HG03565 (cell line): ENCODE results near the gene PLAC8L1.
"Not testable (repeated sequence)": the region's sequence is repeated elsewhere in the genome, so short reads cannot be mapped to it uniquely, and the experiment has no call there.

ENCODE experiments used
- ATAC-seq: cut with Tn5 transposase; IDR thresholded peaks from one replicate; pipeline ENCODE4 v1.9.1; 2021; ENCODE audit warnings: mild to moderate bottlenecking, moderate library complexity; ENCODE audit not compliant: unreplicated experiment

The PLAC8L1 gene, protein sequence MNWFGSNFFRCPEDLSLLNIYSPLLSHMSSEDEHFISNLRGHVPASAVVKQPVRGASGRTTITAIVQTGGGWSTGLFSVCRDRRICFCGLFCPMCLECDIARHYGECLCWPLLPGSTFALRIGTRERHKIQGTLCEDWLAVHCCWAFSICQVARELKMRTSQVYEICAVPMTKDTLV

GRCh38 chr5:146105477-146105876, at the start of gene PLAC8L1:
PLAC8L1 (minus strand) TSS chr5:146105577; CDS start chr5:146104311, 1,266 bp downstream.
- no peak for ATAC-seq

- ATAC-seq, result no peak
Measured at GRCh38 chr5:146151970-146152369, 46.6 kb upstream of the PLAC8L1 start.

GRCh38 chr5:146137967-146138403, 32.6 kb upstream of the PLAC8L1 start:
- ATAC-seq, result no peak

GRCh38 chr5:146130440-146131045, 25.2 kb upstream of the PLAC8L1 start:
- no peak for ATAC-seq

DNA sequence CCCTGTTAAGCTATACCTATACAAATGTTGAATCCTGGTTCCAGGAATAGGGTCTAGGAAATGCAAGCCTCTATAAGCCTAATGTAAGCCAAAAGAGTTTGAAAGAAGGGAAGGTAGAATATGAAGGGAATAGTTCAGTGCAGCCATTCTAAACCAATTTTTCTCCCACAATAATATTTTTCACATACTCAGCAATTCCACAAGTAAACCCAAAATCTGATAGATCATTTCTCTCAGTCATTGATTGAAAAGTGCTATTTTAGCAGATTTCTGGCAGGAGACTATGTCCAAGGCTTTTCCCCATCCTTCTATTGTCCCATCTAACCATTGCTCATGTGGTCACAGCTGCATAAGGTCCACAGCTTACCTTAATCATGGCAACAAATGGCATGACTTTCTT, 20.7 kb upstream of the PLAC8L1 start:
- ATAC-seq, result no peak

- no peak for ATAC-seq
Measured at GRCh38 chr5:146124580-146124979, 19.2 kb upstream of the PLAC8L1 start.

GRCh38 chr5:146121451-146121850, 16.1 kb upstream of the PLAC8L1 start:
- ATAC-seq, result not testable (repeated sequence)

DNA sequence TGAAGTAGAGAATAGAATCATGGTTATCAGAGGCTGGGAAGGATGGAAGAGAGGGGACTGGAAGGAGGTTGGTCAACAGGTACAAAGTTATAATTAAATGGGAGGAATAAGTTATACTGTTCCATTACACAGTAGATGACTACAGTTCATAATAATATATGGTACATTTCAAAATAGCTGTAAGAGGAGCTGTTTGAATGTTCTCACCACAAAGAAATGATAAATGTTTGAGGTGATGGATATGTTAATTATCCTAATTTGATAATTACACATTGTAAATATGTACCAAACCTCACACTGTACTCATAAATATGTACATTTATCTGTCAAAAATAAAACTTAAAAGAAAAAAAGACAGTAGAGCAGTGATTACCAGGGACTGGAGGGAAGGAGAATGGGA, 12.9 kb upstream of the PLAC8L1 start:
- no peak for ATAC-seq

DNA sequence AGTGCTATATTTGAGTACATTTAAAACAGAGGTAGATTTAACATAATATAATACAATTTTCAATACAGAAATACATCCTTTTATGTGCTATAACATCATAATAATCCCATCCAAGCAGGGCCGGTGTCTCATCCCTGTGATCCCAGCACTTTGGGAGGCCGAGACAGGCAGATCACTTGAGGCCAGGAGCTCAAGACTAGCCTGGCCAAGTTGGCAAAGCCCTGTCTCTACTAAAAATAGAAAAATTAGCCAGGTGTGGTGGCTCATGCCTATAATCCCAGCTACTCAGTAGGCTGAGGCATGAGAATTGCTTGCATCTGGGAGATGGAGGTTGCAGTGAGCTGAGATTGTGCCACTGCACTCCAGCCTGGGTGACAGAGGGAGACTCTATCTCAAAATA, 11.8 kb upstream of the PLAC8L1 start:
- not testable (repeated sequence) for ATAC-seq

DNA sequence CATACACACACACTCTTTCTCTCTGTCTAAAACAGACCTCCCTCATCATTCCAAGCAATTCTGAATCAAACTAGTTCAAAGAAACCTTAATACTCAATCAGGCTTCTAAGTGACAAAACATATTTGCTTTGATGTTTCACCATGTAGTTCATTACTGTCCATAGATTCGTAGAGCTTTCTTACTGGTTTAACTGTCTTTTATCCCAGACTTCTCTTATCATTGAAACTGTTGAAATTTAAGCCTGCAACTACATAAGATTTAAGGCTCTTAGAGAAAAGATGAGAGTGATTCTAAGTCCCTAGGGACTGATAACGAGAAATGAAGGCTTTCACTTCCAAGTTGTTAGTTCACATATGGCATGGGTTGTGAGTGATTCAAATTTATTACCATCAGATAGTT, 11.0 kb upstream of the PLAC8L1 start:
- no peak for ATAC-seq

DNA sequence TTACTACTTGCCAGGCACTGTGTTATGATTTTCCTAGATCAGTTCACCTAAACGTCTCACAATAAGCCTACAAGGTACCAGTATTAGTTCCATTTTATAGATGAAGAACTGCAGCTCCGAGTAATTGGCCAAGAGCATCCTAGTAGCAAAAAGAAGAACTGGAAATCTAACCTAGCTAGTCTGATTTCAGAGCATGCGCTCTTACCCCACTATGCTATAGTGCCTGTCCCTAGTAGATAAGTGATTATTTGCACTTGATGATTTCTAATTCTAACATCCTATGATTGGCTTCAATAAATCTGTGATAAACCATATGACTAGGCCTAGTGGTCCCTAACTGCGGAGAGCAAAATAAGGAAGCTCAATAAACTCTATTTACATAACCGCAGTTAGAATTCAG, 7.1 kb upstream of the PLAC8L1 start:
- no peak for ATAC-seq

DNA sequence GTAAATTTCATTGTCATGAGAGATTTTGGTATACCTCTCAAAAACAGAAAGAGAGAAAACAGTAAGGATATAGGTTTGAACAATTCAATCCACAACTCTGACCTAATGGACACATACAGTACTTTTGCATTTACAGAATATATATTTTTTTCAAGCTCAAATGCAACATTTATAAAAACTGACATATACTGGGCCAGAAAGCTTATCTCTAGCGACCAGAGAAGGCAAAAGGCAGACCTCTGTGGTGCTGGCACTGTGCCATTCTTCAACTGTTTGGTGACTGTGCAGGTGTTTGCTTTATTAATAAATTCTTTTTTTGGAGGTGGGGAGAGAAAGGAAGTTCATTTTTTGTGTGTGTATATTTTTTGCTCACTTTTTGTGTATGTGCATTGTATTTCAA, 6.0 kb upstream of the PLAC8L1 start:
- ATAC-seq, result no peak

GRCh38 chr5:146109379-146109778, 4.0 kb upstream of the PLAC8L1 start:
- ATAC-seq, result no peak

DNA sequence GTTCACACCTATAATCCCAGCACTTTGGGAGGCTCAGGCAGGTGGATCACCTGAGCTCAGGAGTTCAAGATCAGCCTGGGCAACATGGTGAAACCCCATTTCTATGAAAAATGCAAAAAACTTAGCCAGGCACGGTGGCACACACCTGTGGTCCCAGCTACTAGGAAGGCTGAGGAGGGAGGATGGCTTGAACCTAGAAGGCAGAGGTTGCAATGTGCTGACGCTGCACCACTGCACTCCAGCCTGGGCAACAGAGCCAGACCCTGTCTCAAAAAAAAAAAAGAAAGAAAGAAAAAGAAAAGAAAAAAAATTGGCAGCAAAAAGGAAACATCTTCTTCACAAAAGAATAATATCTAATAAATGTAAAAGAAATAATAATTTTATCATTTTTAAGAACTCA, 3.5 kb upstream of the PLAC8L1 start:
- not testable (repeated sequence) for ATAC-seq

DNA sequence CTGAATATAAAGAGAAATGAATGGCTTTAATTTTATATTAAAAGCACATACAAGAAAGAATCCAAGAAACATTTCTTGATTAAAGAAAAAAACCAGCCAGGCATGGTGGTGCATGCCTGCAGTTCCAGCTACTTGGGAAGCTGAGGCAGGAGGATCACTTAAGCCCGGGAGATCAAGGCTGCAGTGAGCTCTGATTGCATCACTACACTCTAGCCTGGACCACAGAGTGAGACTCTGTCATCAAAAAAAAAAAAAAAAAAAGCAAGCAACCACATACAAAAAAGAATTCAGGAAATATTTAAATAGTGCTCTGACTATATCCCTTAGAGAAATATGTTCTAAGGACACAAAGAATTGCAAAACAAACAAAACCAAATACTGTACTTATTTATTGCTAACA, 2.5 kb upstream of the PLAC8L1 start:
- ATAC-seq, result no peak

DNA sequence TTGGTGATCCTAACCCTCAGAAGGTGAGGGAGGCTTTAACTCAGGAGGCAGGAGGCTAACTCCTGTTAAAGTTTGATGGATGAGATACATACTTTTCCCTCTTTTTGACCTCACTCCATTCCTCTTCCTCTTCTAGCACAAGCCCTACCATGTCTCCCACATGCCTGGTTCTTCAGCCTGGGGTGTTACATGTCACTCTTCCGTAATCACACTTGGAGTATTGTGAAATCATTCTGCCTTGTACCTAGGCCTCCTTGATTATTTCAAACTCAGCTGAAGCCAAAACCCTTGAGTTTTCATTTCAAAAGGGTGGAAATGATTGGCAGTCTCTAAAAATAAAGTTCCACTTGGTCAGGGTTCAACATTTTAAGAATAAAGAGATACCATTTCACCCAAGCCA, 1.8 kb downstream of the PLAC8L1 start:
- no peak for ATAC-seq

- ATAC-seq, result no peak
Measured at GRCh38 chr5:146101646-146102045, 3.7 kb downstream of the PLAC8L1 start.

- no peak for ATAC-seq
Measured at GRCh38 chr5:146098047-146098446, 7.3 kb downstream of the PLAC8L1 start.

DNA sequence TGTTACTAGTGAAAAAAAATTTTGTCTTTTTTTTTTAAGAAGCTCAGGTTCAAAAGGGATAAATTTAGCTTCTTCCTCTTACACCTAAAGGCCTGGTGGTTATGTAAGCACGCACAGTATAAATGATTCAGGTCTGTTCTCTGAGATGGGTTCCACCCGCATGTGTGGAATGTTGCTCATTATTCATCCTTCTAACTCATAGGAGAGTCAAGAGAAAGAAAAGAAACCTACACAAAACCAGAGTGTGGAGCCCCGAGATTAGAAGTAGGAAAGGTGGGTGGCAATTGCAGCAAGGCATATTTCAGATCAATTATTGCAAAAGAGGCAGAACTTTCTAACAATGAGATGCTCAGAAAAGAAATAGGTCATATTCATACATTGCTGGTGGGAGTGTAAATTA, 13.5 kb downstream of the PLAC8L1 start:
- no peak for ATAC-seq

GRCh38 chr5:146089287-146089686, 16.1 kb downstream of the PLAC8L1 start:
- no peak for ATAC-seq

DNA sequence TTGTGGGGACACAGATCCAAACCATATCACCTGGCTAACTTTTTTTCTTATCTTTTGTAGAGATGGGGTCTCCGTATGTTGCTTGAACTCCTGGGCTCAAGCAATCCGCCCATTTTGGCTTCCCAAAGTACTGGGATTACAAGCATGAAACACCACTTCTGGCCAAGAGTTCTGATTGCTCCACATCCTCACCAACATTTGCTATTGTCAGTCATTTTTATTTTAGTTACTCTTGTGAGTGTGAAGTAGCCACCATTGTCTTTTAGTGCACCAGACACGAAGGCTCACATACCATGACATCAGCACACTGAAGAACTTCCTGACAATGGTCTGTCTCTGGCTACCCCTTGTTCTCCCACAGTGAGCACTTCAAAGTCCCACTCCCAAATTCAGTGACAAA, 17.3 kb downstream of the PLAC8L1 start:
- no peak for ATAC-seq

DNA sequence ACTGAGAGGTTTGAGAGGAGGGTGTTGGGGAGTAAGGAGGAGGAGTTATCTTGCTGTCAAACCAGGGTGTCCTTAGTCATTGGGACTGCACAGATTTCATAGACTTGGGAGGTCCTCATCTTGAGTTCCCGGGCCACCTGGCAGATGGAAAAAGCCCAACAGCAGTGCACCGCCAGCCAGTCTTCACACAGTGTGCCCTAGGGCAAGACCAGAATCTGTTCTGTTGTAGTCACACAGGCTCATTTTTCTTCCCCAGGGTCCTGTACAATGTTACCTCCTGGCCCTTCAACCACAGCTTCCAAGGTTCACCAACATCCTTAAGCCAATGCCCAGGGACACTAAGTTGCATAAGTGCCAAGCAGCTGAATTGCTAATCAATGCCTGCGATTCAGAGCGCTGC, 21.0 kb downstream of the PLAC8L1 start:
- ATAC-seq, result no peak

- peak; percentile 88 for ATAC-seq
Measured at GRCh38 chr5:146082798-146083197, 22.6 kb downstream of the PLAC8L1 start.
